Measurements from ENCODE around the gene PEAK3. TPM values are rescaled to one million over a fixed set of nuclear protein-coding genes. Genes with fewer than 3 reads are reported as not detected.

PEAK3 gene
- total RNA-seq, 2 experiments from 2014 or later = not detected

DNA sequence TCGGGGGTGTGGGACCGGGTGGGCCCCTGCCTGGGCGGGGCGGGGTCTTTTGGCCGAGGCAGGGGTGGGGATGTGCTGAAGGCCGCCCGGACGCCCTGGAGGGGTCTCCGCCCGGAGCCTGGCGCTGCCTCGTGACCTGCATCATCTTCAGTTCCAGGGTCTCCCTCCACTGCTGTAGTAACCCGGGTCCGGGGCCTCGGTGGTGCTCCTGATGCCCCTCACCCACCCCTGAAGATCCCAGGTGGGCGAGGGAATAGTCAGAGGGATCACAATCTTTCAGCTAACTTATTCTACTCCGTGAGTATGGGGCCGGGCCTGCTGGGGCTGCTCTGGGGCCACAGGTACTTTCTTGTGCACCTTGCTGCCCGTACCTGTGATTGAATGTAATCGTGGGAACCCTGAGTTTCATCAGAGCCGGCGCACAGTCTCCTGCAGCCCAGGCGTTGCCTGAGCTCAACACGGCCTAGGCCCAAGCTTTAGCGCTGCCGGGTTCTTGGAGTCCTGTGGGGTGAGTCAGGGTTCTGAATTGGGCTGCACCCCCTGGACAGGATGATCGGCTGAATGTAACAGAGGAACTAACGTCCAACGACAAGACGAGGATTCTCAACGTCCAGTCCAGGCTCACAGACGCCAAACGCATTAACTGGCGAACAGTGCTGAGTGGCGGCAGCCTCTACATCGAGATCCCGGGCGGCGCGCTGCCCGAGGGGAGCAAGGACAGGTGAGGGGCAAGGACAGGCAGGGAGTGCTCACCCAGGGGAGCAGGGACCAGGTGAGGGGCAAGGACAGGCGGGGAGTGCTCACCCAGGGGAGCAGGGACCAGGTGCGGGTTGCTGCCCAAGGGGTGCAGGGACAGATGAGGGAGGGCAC, 10.5 kb downstream of the PEAK3 start:
- TF ChIP-seq, protein P1, sequence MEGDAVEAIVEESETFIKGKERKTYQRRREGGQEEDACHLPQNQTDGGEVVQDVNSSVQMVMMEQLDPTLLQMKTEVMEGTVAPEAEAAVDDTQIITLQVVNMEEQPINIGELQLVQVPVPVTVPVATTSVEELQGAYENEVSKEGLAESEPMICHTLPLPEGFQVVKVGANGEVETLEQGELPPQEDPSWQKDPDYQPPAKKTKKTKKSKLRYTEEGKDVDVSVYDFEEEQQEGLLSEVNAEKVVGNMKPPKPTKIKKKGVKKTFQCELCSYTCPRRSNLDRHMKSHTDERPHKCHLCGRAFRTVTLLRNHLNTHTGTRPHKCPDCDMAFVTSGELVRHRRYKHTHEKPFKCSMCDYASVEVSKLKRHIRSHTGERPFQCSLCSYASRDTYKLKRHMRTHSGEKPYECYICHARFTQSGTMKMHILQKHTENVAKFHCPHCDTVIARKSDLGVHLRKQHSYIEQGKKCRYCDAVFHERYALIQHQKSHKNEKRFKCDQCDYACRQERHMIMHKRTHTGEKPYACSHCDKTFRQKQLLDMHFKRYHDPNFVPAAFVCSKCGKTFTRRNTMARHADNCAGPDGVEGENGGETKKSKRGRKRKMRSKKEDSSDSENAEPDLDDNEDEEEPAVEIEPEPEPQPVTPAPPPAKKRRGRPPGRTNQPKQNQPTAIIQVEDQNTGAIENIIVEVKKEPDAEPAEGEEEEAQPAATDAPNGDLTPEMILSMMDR (IDR thresholded peaks at IDR 0.05) = no peak
- no peaks in the 10 kb centered on the region for H3K27me3 Mint-ChIP-seq
- H3K36me3 Mint-ChIP-seq (ENCODE audit: low read depth) = peaks cover 42% of the 10 kb centered on the region
- no peak for DNase-seq
- ChIA-PET CTCF (interaction anchor here (1.6 to 4.9 kb wide), 6 partner anchors 9 to 122 kb away, joined by 3 to 29 read pairs (median 10); partner anchors contain the start of gene PLEKHJ1), POLR2A (interaction anchor here (0.8 to 11.0 kb wide), 14 partner anchors 12 to 422 kb away, joined by 3 to 102 read pairs (median 4); partner anchors contain the start of genes AMH, JSRP1, LMNB2 and PLEKHJ1)
- peak overlapping the region; percentile 90 for H3K27ac Mint-ChIP-seq
- peak overlapping the region; percentile 85 for H3K4me3 Mint-ChIP-seq
- intact Hi-C loops (cut with micrococcal nuclease) = loop anchor here (2.0 kb wide), 1 partner anchor 33 kb away; no protein-coding TSS in a partner anchor
- H3K9me3 Mint-ChIP-seq = no peaks in the 10 kb centered on the region
- peaks cover 36% of the 10 kb centered on the region for H3K4me1 Mint-ChIP-seq (ENCODE audit: low read depth)
- ATAC-seq = no peak

GRCh38 chr19:2270423-2271233, 11.3 kb downstream of the PEAK3 start:
- peak; percentile 20 for ATAC-seq

GRCh38 chr19:2270157-2270422, 11.9 kb downstream of the PEAK3 start:
- Mint-ChIP-seq H3K4me1 (ENCODE audit: low read depth) (peaks cover 38% of the 10 kb centered on the region), H3K27ac (peak overlapping the region; percentile 90), H3K36me3 (ENCODE audit: low read depth) (peaks cover 42% of the 10 kb centered on the region), H3K9me3 (no peaks in the 10 kb centered on the region), H3K4me3 (peak overlapping the region; percentile 85), H3K27me3 (no peaks in the 10 kb centered on the region)
- TF ChIP-seq, protein P1 (IDR thresholded peaks at IDR 0.05) = no peak
- intact Hi-C loops (cut with micrococcal nuclease) = loop anchor here (2.0 kb wide), 1 partner anchor 31 kb away; no protein-coding TSS in a partner anchor
- ChIA-PET CTCF (interaction anchor here (0.8 to 2.7 kb wide), 3 partner anchors 8 to 16 kb away, joined by 3 to 9 read pairs (median 5); no protein-coding TSS in a partner anchor), POLR2A (interaction anchor here (0.6 to 11.0 kb wide), 26 partner anchors 9 to 1094 kb away, joined by 3 to 102 read pairs (median 4); partner anchors contain the start of genes AMH, GADD45B, IZUMO4 and JSRP1)
- ATAC-seq (no peak), DNase-seq (no peak)

More at GRCh38 chr19:2270423-2271233, 11.3 kb downstream of the PEAK3 start:
- H3K9me3 Mint-ChIP-seq = no peaks in the 10 kb centered on the region
- peaks cover 39% of the 10 kb centered on the region for H3K4me1 Mint-ChIP-seq (ENCODE audit: low read depth)
- peaks cover 42% of the 10 kb centered on the region for H3K36me3 Mint-ChIP-seq (ENCODE audit: low read depth)
- DNase-seq = peak; percentile 83
- peak overlapping the region; percentile 90 for H3K27ac Mint-ChIP-seq
- ChIA-PET POLR2A (interaction anchor here (0.6 to 11.0 kb wide), 28 partner anchors 8 to 1094 kb away, joined by 3 to 102 read pairs (median 4); partner anchors contain the start of genes AMH, GADD45B, JSRP1 and LMNB2), CTCF (interaction anchor here (0.8 to 2.7 kb wide), 3 partner anchors 9 to 17 kb away, joined by 3 to 9 read pairs (median 5); no protein-coding TSS in a partner anchor)
- intact Hi-C loops (cut with micrococcal nuclease) = loop anchor here (2.0 kb wide), 1 partner anchor 32 kb away; no protein-coding TSS in a partner anchor
- H3K4me3 Mint-ChIP-seq = peak overlapping the region; percentile 85
- TF ChIP-seq, protein P1 (IDR thresholded peaks at IDR 0.05) = no peak
- no peaks in the 10 kb centered on the region for H3K27me3 Mint-ChIP-seq

GRCh38 chr19:2269244-2270156, 12.5 kb downstream of the PEAK3 start:
- H3K4me1 Mint-ChIP-seq (ENCODE audit: low read depth) = peaks cover 35% of the 10 kb centered on the region
- no peaks in the 10 kb centered on the region for H3K9me3 Mint-ChIP-seq
- peak; percentile 98 for DNase-seq
- ChIA-PET CTCF (interaction anchor here (0.8 to 0.9 kb wide), 2 partner anchors 11 to 15 kb away, joined by 3 to 5 read pairs; no protein-coding TSS in a partner anchor), POLR2A (interaction anchor here (0.6 to 11.0 kb wide), 24 partner anchors 9 to 1095 kb away, joined by 3 to 102 read pairs (median 4); partner anchors contain the start of genes AMH, GADD45B, IZUMO4 and JSRP1)
- peaks cover 39% of the 10 kb centered on the region for H3K36me3 Mint-ChIP-seq (ENCODE audit: low read depth)
- H3K27ac Mint-ChIP-seq = peak overlapping the region; percentile 90
- TF ChIP-seq, protein P1 (IDR thresholded peaks at IDR 0.05) = no peak
- peak overlapping the region; percentile 85 for H3K4me3 Mint-ChIP-seq
- no peaks in the 10 kb centered on the region for H3K27me3 Mint-ChIP-seq
- ATAC-seq = peak; percentile 80
- intact Hi-C loops (cut with micrococcal nuclease) = loop anchor here (2.0 kb wide), 1 partner anchor 31 kb away; no protein-coding TSS in a partner anchor

All from activated CD8-positive, alpha-beta T cell treated with anti-CD3 and anti-CD28 coated beads for 36 hours (primary cell).